ENCODE measurements around the gene ZNF581. TPM values are rescaled to one million over a fixed set of nuclear protein-coding genes. Genes with fewer than 3 reads are reported as not detected.

ZNF581 gene
- total RNA-seq, 1 experiment from 2014 or later, result 46.2 TPM

GRCh38 chr19:55614711-55615542 is 28.5 kb upstream of the ZNF581 start:
- BruUV-seq (replicated peaks), result no TSS peak
- DNase-seq, result no peak
- TF ChIP-seq CTCF (IDR thresholded peaks at IDR 0.05; ENCODE audit: insufficient read depth in 1 of 2, low read depth in 1 of 2, low read length in 1 of 2, severe bottlenecking in 1 of 2, unreplicated experiment in 1 of 2), result no peak
- intact Hi-C loops (cut with micrococcal nuclease; ENCODE audit: unreplicated experiment), result no loop called here
- no peaks in the 10 kb centered on the region for H3K27me3 Mint-ChIP-seq (ENCODE audit: insufficient read depth, unreplicated experiment)
- Histone ChIP-seq H3K36me3 (ENCODE audit: control insufficient read depth, insufficient read depth, low read length) (no peaks in the 10 kb centered on the region; the same call in 1 of the 2 replicates), H3K27me3 (replicated peaks; ENCODE audit: control insufficient read depth, insufficient read depth, low read length) (no peaks in the 10 kb centered on the region), H3K4me3 (ENCODE audit: low read depth, low read length) (no peak overlapping the region), H3K4me1 (no peaks in the 10 kb centered on the region), H3K9me3 (no peaks in the 10 kb centered on the region)
- POLR2A ChIA-PET, result no interaction called here
- no peak overlapping the region for H3K4me3 Mint-ChIP-seq (ENCODE audit: unreplicated experiment)
- H3K27ac Mint-ChIP-seq (ENCODE audit: unreplicated experiment), result no peak overlapping the region
- H3K4me1 Mint-ChIP-seq (ENCODE audit: low read depth, unreplicated experiment), result no peaks in the 10 kb centered on the region
- H3K9me3 Mint-ChIP-seq (ENCODE audit: unreplicated experiment), result no peaks in the 10 kb centered on the region
- CTCF ChIA-PET, result no interaction called here
- H3K36me3 Mint-ChIP-seq (ENCODE audit: insufficient read depth, unreplicated experiment), result peaks cover 30% of the 10 kb centered on the region

- BruUV-seq (replicated peaks), result no TSS peak
- no peak for DNase-seq
- Mint-ChIP-seq H3K27me3 (ENCODE audit: insufficient read depth, unreplicated experiment) (no peaks in the 10 kb centered on the region), H3K9me3 (ENCODE audit: unreplicated experiment) (no peaks in the 10 kb centered on the region), H3K4me3 (ENCODE audit: unreplicated experiment) (no peak overlapping the region), H3K36me3 (ENCODE audit: insufficient read depth, unreplicated experiment) (peaks cover 35% of the 10 kb centered on the region), H3K27ac (ENCODE audit: unreplicated experiment) (no peak overlapping the region), H3K4me1 (ENCODE audit: low read depth, unreplicated experiment) (no peaks in the 10 kb centered on the region)
- intact Hi-C loops (cut with micrococcal nuclease; ENCODE audit: unreplicated experiment), result no loop called here
- TF ChIP-seq CTCF (IDR thresholded peaks at IDR 0.05; ENCODE audit: insufficient read depth in 1 of 2, low read depth in 1 of 2, low read length in 1 of 2, severe bottlenecking in 1 of 2, unreplicated experiment in 1 of 2), result no peak
- no peaks in the 10 kb centered on the region for H3K27me3 ChIP-seq (replicated peaks; ENCODE audit: control insufficient read depth, insufficient read depth, low read length)
- H3K9me3 ChIP-seq, result no peaks in the 10 kb centered on the region
- ChIA-PET CTCF (no interaction called here), POLR2A (no interaction called here)
- H3K4me1 ChIP-seq, result no peaks in the 10 kb centered on the region
- no peak overlapping the region for H3K4me3 ChIP-seq (ENCODE audit: low read depth, low read length)
- no peaks in the 10 kb centered on the region; the same call in 1 of the 2 replicates for H3K36me3 ChIP-seq (ENCODE audit: control insufficient read depth, insufficient read depth, low read length)
Measured at GRCh38 chr19:55615543-55616394, 27.7 kb upstream of the ZNF581 start.

- Histone ChIP-seq H3K27me3 (replicated peaks; ENCODE audit: control insufficient read depth, insufficient read depth, low read length) (no peaks in the 10 kb centered on the region), H3K36me3 (ENCODE audit: control insufficient read depth, insufficient read depth, low read length) (no peaks in the 10 kb centered on the region; the same call in 1 of the 2 replicates), H3K9me3 (no peaks in the 10 kb centered on the region), H3K4me3 (ENCODE audit: low read depth, low read length) (no peak overlapping the region), H3K4me1 (no peaks in the 10 kb centered on the region)
- H3K27me3 Mint-ChIP-seq (ENCODE audit: insufficient read depth, unreplicated experiment), result no peaks in the 10 kb centered on the region
- H3K4me1 Mint-ChIP-seq (ENCODE audit: low read depth, unreplicated experiment), result no peaks in the 10 kb centered on the region
- no peak for DNase-seq
- H3K9me3 Mint-ChIP-seq (ENCODE audit: unreplicated experiment), result no peaks in the 10 kb centered on the region
- ChIA-PET CTCF (no interaction called here), POLR2A (no interaction called here)
- H3K4me3 Mint-ChIP-seq (ENCODE audit: unreplicated experiment), result no peak overlapping the region
- H3K36me3 Mint-ChIP-seq (ENCODE audit: insufficient read depth, unreplicated experiment), result peaks cover 35% of the 10 kb centered on the region
- BruUV-seq (replicated peaks), result no TSS peak
- intact Hi-C loops (cut with micrococcal nuclease; ENCODE audit: unreplicated experiment), result no loop called here
- H3K27ac Mint-ChIP-seq (ENCODE audit: unreplicated experiment), result no peak overlapping the region
- TF ChIP-seq CTCF (IDR thresholded peaks at IDR 0.05; ENCODE audit: insufficient read depth in 1 of 2, low read depth in 1 of 2, low read length in 1 of 2, severe bottlenecking in 1 of 2, unreplicated experiment in 1 of 2), result no peak
Measured at GRCh38 chr19:55616395-55616875, 27.0 kb upstream of the ZNF581 start.
